Brain microvascular endothelial cell (primary cell): ENCODE results near the gene NR2E3.
"Not testable (repeated sequence)": the region's sequence is repeated elsewhere in the genome, so short reads cannot be mapped to it uniquely, and the experiment has no call there.

Experiments used
- DNase-seq: peaks from one replicate; pipeline ENCODE4 v3.0.0-alpha.2; 2020
- H3K27ac ChIP-seq: fragments of 250-450 bp; sonication (Bioruptor Pico); 2 replicates; pipeline ENCODE4 v1.5.1; 2020; ENCODE audit warnings: mild to moderate bottlenecking, moderate library complexity
- H3K27me3 ChIP-seq: fragments of 250-450 bp; sonication (Bioruptor Pico); replicated peaks from 2 replicates; pipeline ENCODE4 v1.5.1; 2020; ENCODE audit warnings: mild to moderate bottlenecking
- H3K36me3 ChIP-seq: fragments of 250-450 bp; sonication (Bioruptor Pico); replicated peaks from 2 replicates; pipeline ENCODE4 v1.5.1; 2020; ENCODE audit warnings: mild to moderate bottlenecking
- H3K4me3 ChIP-seq: 2 replicates; pipeline ENCODE4 v1.5.1; 2011; ENCODE audit warnings: low read depth, mild to moderate bottlenecking, control low read depth, low read length, moderate library complexity
- CTCF ChIP-seq: IDR thresholded peaks from 2 replicates; pipeline ENCODE4 v1.5.1; 2011; ENCODE audit warnings: low read depth, mild to moderate bottlenecking, moderate library complexity, low read length, control low read depth, inconsistent platforms; ENCODE audit errors: missing control alignments
- in situ Hi-C: cut with HindIII; loops from 2 replicates; pipeline ENCODE4 v1.10.0; 2017; ENCODE audit warnings: low sequenced_read_pairs, low pct_ligation_motif_present

Gene NR2E3

GRCh38 chr15:71830981-71831380 lies 20.6 kb downstream of the NR2E3 start:
- H3K27ac ChIP-seq, result no peak overlapping the region
- no peaks in the 10 kb centered on the region for H3K27me3 ChIP-seq
- H3K36me3 ChIP-seq, result peaks cover 29% of the 10 kb centered on the region
- TF ChIP-seq CTCF, result no peak
- H3K4me3 ChIP-seq, result no peak overlapping the region
- in situ Hi-C loops, result no loop called here
- DNase-seq, result no peak

GRCh38 chr15:71841563-71841962 lies 31.2 kb downstream of the NR2E3 start:
- no peak for DNase-seq
- Histone ChIP-seq H3K27ac (no peak overlapping the region), H3K36me3 (no peaks in the 10 kb centered on the region), H3K27me3 (no peaks in the 10 kb centered on the region), H3K4me3 (no peak overlapping the region)
- in situ Hi-C loops, result no loop called here
- peak; percentile 11 for TF ChIP-seq CTCF

- no peak overlapping the region for H3K27ac ChIP-seq
- no peak for DNase-seq
- TF ChIP-seq CTCF, result no peak
- H3K36me3 ChIP-seq, result peaks cover 3% of the 10 kb centered on the region
- no peak overlapping the region for H3K4me3 ChIP-seq
- no peaks in the 10 kb centered on the region for H3K27me3 ChIP-seq
- in situ Hi-C loops, result no loop called here
Measured at GRCh38 chr15:71844916-71845315, 34.6 kb downstream of the NR2E3 start.

- in situ Hi-C loops, result no loop called here
- peaks cover 4% of the 10 kb centered on the region for H3K36me3 ChIP-seq
- no peak for DNase-seq
Measured at GRCh38 chr15:71853543-71853942, 43.2 kb downstream of the NR2E3 start.

GRCh38 chr15:71858232-71858631 lies 47.9 kb downstream of the NR2E3 start:
- H3K36me3 ChIP-seq, in situ Hi-C loops, H3K27ac ChIP-seq, H3K27me3 ChIP-seq, DNase-seq, H3K4me3 ChIP-seq: not testable (repeated sequence)

More at GRCh38 chr15:71853543-71853942, 43.2 kb downstream of the NR2E3 start:
- Histone ChIP-seq H3K27me3 (no peaks in the 10 kb centered on the region), H3K27ac (no peak overlapping the region), H3K4me3 (no peak overlapping the region)
- no peak for TF ChIP-seq CTCF
